ENCODE data around the gene CA10.

The CA10 gene

GRCh38 chr17:51598824-51599223, 559.7 kb downstream of the CA10 start:
- H3K4me3 ChIP-seq (ENCODE audit: low read length in 2 of 2), result no peak overlapping the region
- no peak overlapping the region for H3K18ac ChIP-seq (ENCODE audit: low read length)
- H3K4me1 ChIP-seq (ENCODE audit: control insufficient read depth in 2 of 2, insufficient read depth in 1 of 2, low read depth in 1 of 2, low read length in 2 of 2), result no peaks in the 10 kb centered on the region
- no peak overlapping the region for H4K8ac ChIP-seq (ENCODE audit: low read depth, low read length)
- no peak overlapping the region for H2AK5ac ChIP-seq (ENCODE audit: low read depth, low read length)
- H2AFZ ChIP-seq (ENCODE audit: low read length), result no peak overlapping the region
- H3K36me3 ChIP-seq (replicated peaks in 1 of 2; ENCODE audit: control insufficient read depth in 2 of 2, insufficient read depth in 2 of 2, low read length in 2 of 2), result no peaks in the 10 kb centered on the region
- no peak overlapping the region for H2BK5ac ChIP-seq (ENCODE audit: low read length)
- WGBS, 2 donors (ENCODE audit: extremely low coverage in 2 of 2, insufficient read length in 2 of 2, insufficient replicate concordance in 1 of 2), result no CpG with 5 or more reads among the region's 2 CpGs
- H3K14ac ChIP-seq (ENCODE audit: low read length), result no peak overlapping the region
- no peak overlapping the region for H3K4ac ChIP-seq (ENCODE audit: low read length)
- no peak overlapping the region for H3K27ac ChIP-seq (replicated peaks; ENCODE audit: low read length)
- H2BK15ac ChIP-seq (ENCODE audit: low read length), result no peak overlapping the region
- H3K27me3 ChIP-seq (ENCODE audit: control insufficient read depth in 3 of 3, insufficient read depth in 3 of 3, low read depth in 1 of 3, low read length in 3 of 3), result peaks cover 0 to 4% (median 0%) of the 10 kb centered on the region in 3 experiments
- no peak for DNase-seq (ENCODE audit: low spot score)
- H3K79me1 ChIP-seq (ENCODE audit: low read depth, low read length), result no peaks in the 10 kb centered on the region
- H3K9ac ChIP-seq (ENCODE audit: low read depth, low read length, poor library complexity), result no peak overlapping the region
- H4K91ac ChIP-seq (ENCODE audit: low read depth, low read length, poor library complexity), result no peak overlapping the region
- H2BK12ac ChIP-seq (ENCODE audit: low read length), result no peak overlapping the region
- no peak overlapping the region for H2BK120ac ChIP-seq (ENCODE audit: low read depth, low read length)
- H3K23ac ChIP-seq (ENCODE audit: low read depth, low read length, poor library complexity), result no peak overlapping the region
- no peaks in the 10 kb centered on the region for H3K9me3 ChIP-seq (replicated peaks in 1 of 2; ENCODE audit: control insufficient read depth in 2 of 2, insufficient read depth in 1 of 2, low read depth in 1 of 2, low read length in 2 of 2)
- H3K4me2 ChIP-seq (ENCODE audit: insufficient read depth, low read length, poor library complexity, severe bottlenecking), result no peak overlapping the region

- Histone ChIP-seq H2AK5ac (ENCODE audit: low read depth, low read length) (no peak overlapping the region), H3K4me2 (ENCODE audit: insufficient read depth, low read length, poor library complexity, severe bottlenecking) (no peak overlapping the region), H2BK12ac (ENCODE audit: low read length) (no peak overlapping the region), H3K4me1 (ENCODE audit: control insufficient read depth in 2 of 2, insufficient read depth in 1 of 2, low read depth in 1 of 2, low read length in 2 of 2) (no peaks in the 10 kb centered on the region), H3K27me3 (ENCODE audit: control insufficient read depth in 3 of 3, insufficient read depth in 3 of 3, low read depth in 1 of 3, low read length in 3 of 3) (peaks cover 0 to 4% (median 0%) of the 10 kb centered on the region in 3 experiments), H3K9ac (ENCODE audit: low read depth, low read length, poor library complexity) (no peak overlapping the region), H3K18ac (ENCODE audit: low read length) (no peak overlapping the region), H3K27ac (replicated peaks; ENCODE audit: low read length) (no peak overlapping the region), H2BK120ac (ENCODE audit: low read depth, low read length) (no peak overlapping the region), H3K23ac (ENCODE audit: low read depth, low read length, poor library complexity) (no peak overlapping the region), H2BK5ac (ENCODE audit: low read length) (no peak overlapping the region), H2AFZ (ENCODE audit: low read length) (no peak overlapping the region), H3K4me3 (ENCODE audit: low read length in 2 of 2) (no peak overlapping the region), H4K8ac (ENCODE audit: low read depth, low read length) (no peak overlapping the region), H3K14ac (ENCODE audit: low read length) (no peak overlapping the region), H3K9me3 (replicated peaks in 1 of 2; ENCODE audit: control insufficient read depth in 2 of 2, insufficient read depth in 1 of 2, low read depth in 1 of 2, low read length in 2 of 2) (no peaks in the 10 kb centered on the region), H3K36me3 (replicated peaks in 1 of 2; ENCODE audit: control insufficient read depth in 2 of 2, insufficient read depth in 2 of 2, low read length in 2 of 2) (no peaks in the 10 kb centered on the region), H3K79me1 (ENCODE audit: low read depth, low read length) (no peaks in the 10 kb centered on the region), H3K4ac (ENCODE audit: low read length) (no peak overlapping the region), H4K91ac (ENCODE audit: low read depth, low read length, poor library complexity) (no peak overlapping the region), H2BK15ac (ENCODE audit: low read length) (no peak overlapping the region)
- WGBS, 2 donors (ENCODE audit: extremely low coverage in 2 of 2, insufficient read length in 2 of 2, insufficient replicate concordance in 1 of 2), result no CpG with 5 or more reads among the region's 4 CpGs
- DNase-seq (ENCODE audit: low spot score), result no peak
Measured at GRCh38 chr17:51597345-51597744, 561.2 kb downstream of the CA10 start.

- Histone ChIP-seq H3K36me3 (replicated peaks in 1 of 2; ENCODE audit: control insufficient read depth in 2 of 2, insufficient read depth in 2 of 2, low read length in 2 of 2) (no peaks in the 10 kb centered on the region), H3K18ac (ENCODE audit: low read length) (no peak overlapping the region), H3K9ac (ENCODE audit: low read depth, low read length, poor library complexity) (no peak overlapping the region), H3K27me3 (ENCODE audit: control insufficient read depth in 3 of 3, insufficient read depth in 3 of 3, low read depth in 1 of 3, low read length in 3 of 3) (peaks cover 0 to 4% (median 0%) of the 10 kb centered on the region in 3 experiments), H2BK12ac (ENCODE audit: low read length) (no peak overlapping the region), H2AK5ac (ENCODE audit: low read depth, low read length) (no peak overlapping the region), H3K23ac (ENCODE audit: low read depth, low read length, poor library complexity) (no peak overlapping the region), H3K4me2 (ENCODE audit: insufficient read depth, low read length, poor library complexity, severe bottlenecking) (no peak overlapping the region), H3K4me1 (ENCODE audit: control insufficient read depth in 2 of 2, insufficient read depth in 1 of 2, low read depth in 1 of 2, low read length in 2 of 2) (no peaks in the 10 kb centered on the region), H4K91ac (ENCODE audit: low read depth, low read length, poor library complexity) (no peak overlapping the region), H3K14ac (ENCODE audit: low read length) (no peak overlapping the region), H2AFZ (ENCODE audit: low read length) (no peak overlapping the region), H2BK15ac (ENCODE audit: low read length) (no peak overlapping the region), H3K9me3 (replicated peaks in 1 of 2; ENCODE audit: control insufficient read depth in 2 of 2, insufficient read depth in 1 of 2, low read depth in 1 of 2, low read length in 2 of 2) (no peaks in the 10 kb centered on the region), H2BK5ac (ENCODE audit: low read length) (no peak overlapping the region), H3K27ac (replicated peaks; ENCODE audit: low read length) (no peak overlapping the region), H3K79me1 (ENCODE audit: low read depth, low read length) (no peaks in the 10 kb centered on the region), H3K4me3 (ENCODE audit: low read length in 2 of 2) (no peak overlapping the region), H2BK120ac (ENCODE audit: low read depth, low read length) (no peak overlapping the region), H3K4ac (ENCODE audit: low read length) (no peak overlapping the region), H4K8ac (ENCODE audit: low read depth, low read length) (no peak overlapping the region)
- no peak for DNase-seq (ENCODE audit: low spot score)
- WGBS, 2 donors (ENCODE audit: extremely low coverage in 2 of 2, insufficient read length in 2 of 2, insufficient replicate concordance in 1 of 2), result no CpG with 5 or more reads among the region's 6 CpGs
Measured at GRCh38 chr17:51595826-51596398, 562.6 kb downstream of the CA10 start.

- Histone ChIP-seq H2BK120ac (ENCODE audit: low read depth, low read length) (no peak overlapping the region), H4K91ac (ENCODE audit: low read depth, low read length, poor library complexity) (no peak overlapping the region), H3K9ac (ENCODE audit: low read depth, low read length, poor library complexity) (no peak overlapping the region), H2BK12ac (ENCODE audit: low read length) (no peak overlapping the region), H3K18ac (ENCODE audit: low read length) (no peak overlapping the region), H3K27me3 (ENCODE audit: control insufficient read depth in 3 of 3, insufficient read depth in 3 of 3, low read depth in 1 of 3, low read length in 3 of 3) (peaks cover 0 to 4% (median 0%) of the 10 kb centered on the region in 3 experiments), H3K4ac (ENCODE audit: low read length) (no peak overlapping the region), H3K14ac (ENCODE audit: low read length) (no peak overlapping the region), H3K4me2 (ENCODE audit: insufficient read depth, low read length, poor library complexity, severe bottlenecking) (no peak overlapping the region), H2BK5ac (ENCODE audit: low read length) (no peak overlapping the region), H3K27ac (replicated peaks; ENCODE audit: low read length) (no peak overlapping the region), H3K4me3 (ENCODE audit: low read length in 2 of 2) (no peak overlapping the region), H2AFZ (ENCODE audit: low read length) (no peak overlapping the region), H3K9me3 (replicated peaks in 1 of 2; ENCODE audit: control insufficient read depth in 2 of 2, insufficient read depth in 1 of 2, low read depth in 1 of 2, low read length in 2 of 2) (peaks cover 0 to 2% of the 10 kb centered on the region in 2 donors), H3K79me1 (ENCODE audit: low read depth, low read length) (no peaks in the 10 kb centered on the region), H3K23ac (ENCODE audit: low read depth, low read length, poor library complexity) (no peak overlapping the region), H3K36me3 (replicated peaks in 1 of 2; ENCODE audit: control insufficient read depth in 2 of 2, insufficient read depth in 2 of 2, low read length in 2 of 2) (no peaks in the 10 kb centered on the region), H2BK15ac (ENCODE audit: low read length) (no peak overlapping the region), H4K8ac (ENCODE audit: low read depth, low read length) (no peak overlapping the region), H2AK5ac (ENCODE audit: low read depth, low read length) (no peak overlapping the region), H3K4me1 (ENCODE audit: control insufficient read depth in 2 of 2, insufficient read depth in 1 of 2, low read depth in 1 of 2, low read length in 2 of 2) (no peaks in the 10 kb centered on the region)
- no peak for DNase-seq (ENCODE audit: low spot score)
- WGBS, 2 donors (ENCODE audit: extremely low coverage in 2 of 2, insufficient read length in 2 of 2, insufficient replicate concordance in 1 of 2), result no CpG with 5 or more reads among the region's 4 CpGs
Measured at GRCh38 chr17:51590071-51590656, 568.4 kb downstream of the CA10 start.
